NCI-H748 treated with DMSO at 0.1 percent for 48 hours (cell line): ENCODE measurements around the gene TATDN3.
"Not testable (repeated sequence)": the region's sequence is repeated elsewhere in the genome, so short reads cannot be mapped to it uniquely, and the experiment has no call there.

Experiments
- DNase-seq: peaks from one replicate; lab custom pipeline; 2025; lab: John Stamatoyannopoulos, UW

The TATDN3 gene

GRCh38 chr1:212775241-212775640, 16.5 kb upstream of the TATDN3 start:
- DNase-seq: no peak

GRCh38 chr1:212777151-212777550, 14.5 kb upstream of the TATDN3 start:
- DNase-seq: no peak

- not testable (repeated sequence) for DNase-seq
Observed at GRCh38 chr1:212779086-212779485, 12.6 kb upstream of the TATDN3 start.

- DNase-seq: no peak
Observed at GRCh38 chr1:212780759-212781158, 10.9 kb upstream of the TATDN3 start.

- DNase-seq: no peak
Observed at GRCh38 chr1:212781225-212781624, 10.5 kb upstream of the TATDN3 start.

- DNase-seq: no peak
Observed at GRCh38 chr1:212782422-212783154, 9.1 kb upstream of the TATDN3 start.

- no peak for DNase-seq
Observed at GRCh38 chr1:212783976-212784375, 7.7 kb upstream of the TATDN3 start.

- no peak for DNase-seq
Observed at GRCh38 chr1:212785871-212786270, 5.8 kb upstream of the TATDN3 start.

- peak; percentile 35 for DNase-seq
Observed at GRCh38 chr1:212791261-212791675, 426 bp upstream of the TATDN3 start.

- no peak for DNase-seq
Observed at GRCh38 chr1:212792396-212792908, 758 bp downstream of the TATDN3 start.

GRCh38 chr1:212794561-212795014, 2.9 kb downstream of the TATDN3 start:
- DNase-seq: no peak

- DNase-seq: no peak
Observed at GRCh38 chr1:212797681-212798080, 6.0 kb downstream of the TATDN3 start.

GRCh38 chr1:212805767-212806166, 14.1 kb downstream of the TATDN3 start:
- DNase-seq: no peak

GRCh38 chr1:212814537-212815334, 23.0 kb downstream of the TATDN3 start:
- DNase-seq: peak; percentile 80

- DNase-seq: no peak
Observed at GRCh38 chr1:212816567-212817278, 25.0 kb downstream of the TATDN3 start.

- DNase-seq: no peak
Observed at GRCh38 chr1:212819726-212820125, 28.0 kb downstream of the TATDN3 start.

- DNase-seq: no peak
Observed at GRCh38 chr1:212820969-212821368, 29.3 kb downstream of the TATDN3 start.

- DNase-seq: no peak
Observed at GRCh38 chr1:212822956-212823355, 31.3 kb downstream of the TATDN3 start.

- DNase-seq: no peak
Observed at GRCh38 chr1:212824201-212824600, 32.5 kb downstream of the TATDN3 start.

GRCh38 chr1:212825798-212826452, 34.2 kb downstream of the TATDN3 start:
- no peak for DNase-seq

GRCh38 chr1:212827171-212827776, 35.6 kb downstream of the TATDN3 start:
- DNase-seq: no peak
